Measurements from ENCODE around the gene PRPF6.

Gene PRPF6

GRCh38 chr20:64071341-64072332 lies 90.7 kb downstream of the PRPF6 start:
- ATAC-seq (replicated peaks) (peak; percentile 3), DNase-seq (no peak)
- Mint-ChIP-seq H3K27me3 (no peaks in the 10 kb centered on the region), H3K4me3 (peak overlapping the region in 1 of 2 donors; percentile 15), H3K36me3 (peaks cover 10 to 25% of the 10 kb centered on the region in 2 donors), H3K9me3 (no peaks in the 10 kb centered on the region), H3K27ac (peak overlapping the region; percentile 87), H3K4me1 (peaks cover 41 to 82% of the 10 kb centered on the region in 2 donors)

- Mint-ChIP-seq H3K9me3 (no peaks in the 10 kb centered on the region), H3K4me1 (peaks cover 42 to 82% of the 10 kb centered on the region in 2 donors), H3K36me3 (peaks cover 12 to 29% of the 10 kb centered on the region in 2 donors), H3K27ac (peak overlapping the region; percentile 87), H3K4me3 (no peak overlapping the region), H3K27me3 (no peaks in the 10 kb centered on the region)
- no peak for ATAC-seq (replicated peaks)
- DNase-seq: no peak
Observed at GRCh38 chr20:64072498-64073063, 91.6 kb downstream of the PRPF6 start.

GRCh38 chr20:64073476-64074183 lies 92.7 kb downstream of the PRPF6 start:
- DNase-seq (no peak), ATAC-seq (replicated peaks) (no peak)
- H3K27ac Mint-ChIP-seq: no peak overlapping the region
- no peaks in the 10 kb centered on the region for H3K27me3 Mint-ChIP-seq
- peaks cover 38 to 84% of the 10 kb centered on the region in 2 donors for H3K4me1 Mint-ChIP-seq
- H3K4me3 Mint-ChIP-seq: no peak overlapping the region
- peaks cover 14 to 33% of the 10 kb centered on the region in 2 donors for H3K36me3 Mint-ChIP-seq
- H3K9me3 Mint-ChIP-seq: no peaks in the 10 kb centered on the region

DNA sequence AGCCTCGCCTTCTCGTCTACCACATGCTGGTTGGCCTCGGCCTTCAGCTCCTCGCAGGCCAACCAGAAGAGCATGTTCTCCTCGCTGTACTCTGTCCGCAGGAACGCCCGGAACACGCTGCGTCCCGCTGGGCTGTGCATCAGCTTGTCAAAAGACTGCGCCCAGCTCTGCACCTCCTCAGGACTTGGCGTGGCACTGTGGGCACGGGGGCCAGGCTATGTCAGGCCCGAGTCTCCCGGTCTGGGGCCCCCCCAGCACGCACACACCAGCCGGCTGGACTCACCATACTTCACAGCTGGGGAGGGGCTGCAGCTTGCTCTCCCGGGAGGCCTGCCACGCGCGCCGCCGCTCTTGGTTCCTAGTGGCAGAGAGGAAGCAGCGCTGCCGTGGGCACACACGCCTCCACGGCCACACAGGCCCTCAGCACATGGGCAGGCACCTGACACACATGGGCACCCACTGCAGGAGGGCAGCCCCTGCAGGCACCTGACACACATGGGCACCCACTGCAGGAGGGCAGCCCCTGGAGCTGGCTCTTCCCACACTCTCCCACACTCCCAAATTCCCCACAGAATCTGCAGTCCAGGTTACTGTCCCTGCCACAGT lies 93.4 kb downstream of the PRPF6 start:
- Mint-ChIP-seq H3K9me3 (no peaks in the 10 kb centered on the region), H3K27ac (peak overlapping the region; percentile 7), H3K27me3 (no peaks in the 10 kb centered on the region), H3K4me3 (no peak overlapping the region), H3K4me1 (peaks cover 38 to 84% of the 10 kb centered on the region in 2 donors), H3K36me3 (peaks cover 19 to 33% of the 10 kb centered on the region in 2 donors)
- no peak for DNase-seq
- ATAC-seq (replicated peaks): no peak

GRCh38 chr20:64074963-64075362 lies 94.0 kb downstream of the PRPF6 start:
- Mint-ChIP-seq H3K4me1 (peaks cover 38 to 78% of the 10 kb centered on the region in 2 donors), H3K36me3 (peaks cover 19 to 33% of the 10 kb centered on the region in 2 donors), H3K9me3 (no peaks in the 10 kb centered on the region), H3K27ac (peak overlapping the region; percentile 76), H3K4me3 (no peak overlapping the region), H3K27me3 (no peaks in the 10 kb centered on the region)
- DNase-seq: no peak
- ATAC-seq (replicated peaks): no peak

DNA sequence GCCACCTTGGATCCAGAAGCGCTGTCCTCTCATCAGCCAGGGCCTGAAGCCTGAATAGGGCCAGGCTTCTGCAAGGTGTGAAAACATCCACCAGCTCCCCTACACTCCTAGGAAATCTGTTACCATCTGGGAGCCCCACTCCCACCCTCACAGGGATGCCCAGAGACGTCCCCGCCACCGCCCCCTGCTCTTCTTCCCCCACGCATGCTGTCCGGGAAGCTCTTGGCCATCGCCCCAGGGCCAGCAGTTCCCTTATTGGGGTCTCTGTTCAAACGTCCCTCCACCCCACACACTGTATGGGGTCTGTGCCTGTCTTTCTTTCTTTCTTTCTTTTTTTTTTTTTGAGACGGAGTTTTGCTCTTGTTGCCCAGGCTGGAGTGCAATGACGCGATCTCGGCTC lies 94.6 kb downstream of the PRPF6 start:
- DNase-seq (no peak), ATAC-seq (replicated peaks) (no peak)
- H3K4me3 Mint-ChIP-seq: no peak overlapping the region
- no peaks in the 10 kb centered on the region for H3K9me3 Mint-ChIP-seq
- H3K27me3 Mint-ChIP-seq: no peaks in the 10 kb centered on the region
- peaks cover 42 to 81% of the 10 kb centered on the region in 2 donors for H3K4me1 Mint-ChIP-seq
- H3K36me3 Mint-ChIP-seq: peaks cover 19 to 33% of the 10 kb centered on the region in 2 donors
- H3K27ac Mint-ChIP-seq: peak overlapping the region; percentile 76

DNA sequence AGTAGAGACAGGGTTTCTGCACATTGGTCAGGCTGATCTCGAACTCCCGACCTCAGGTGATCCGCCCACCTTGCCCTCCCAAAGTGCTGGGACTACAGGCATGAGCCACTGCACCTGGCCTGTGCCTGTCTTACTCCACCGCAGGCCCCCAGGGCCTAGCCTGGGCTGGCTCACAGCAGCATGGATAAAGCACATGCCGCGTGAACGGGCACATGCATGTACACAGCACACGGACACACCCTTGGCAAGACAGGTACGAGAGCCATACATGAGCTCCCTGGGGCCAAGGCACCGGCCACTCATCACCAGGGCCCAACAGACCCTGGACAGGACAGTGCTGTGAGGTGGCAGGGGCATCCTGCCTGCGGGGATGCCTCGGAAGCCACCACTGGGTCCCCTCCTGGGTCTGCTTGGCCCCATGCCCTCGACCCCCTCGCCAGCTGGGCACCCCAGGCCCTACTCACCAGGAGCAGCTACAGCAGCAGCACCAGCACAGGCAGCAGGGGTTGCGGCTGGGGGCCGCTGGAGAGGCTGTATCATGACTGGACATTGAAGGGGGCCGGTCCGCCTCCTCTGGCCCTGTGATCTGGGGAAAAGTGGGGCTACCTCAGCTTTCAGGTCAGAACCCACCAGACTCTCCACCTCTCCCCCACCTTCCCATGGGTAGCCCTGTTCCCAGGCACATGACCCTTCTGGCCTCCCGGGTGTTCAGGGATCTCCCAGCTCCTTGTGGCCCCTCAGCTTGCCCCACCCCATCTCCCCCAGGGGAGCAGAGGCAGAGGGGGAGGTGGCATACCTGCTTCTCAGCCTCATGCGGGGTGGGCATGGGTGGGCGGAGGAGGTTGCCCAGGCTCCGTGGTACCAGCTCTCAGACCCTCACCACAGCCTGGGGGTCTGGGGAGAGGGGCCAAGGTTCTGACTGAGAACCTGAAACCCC lies 95.4 kb downstream of the PRPF6 start:
- Mint-ChIP-seq H3K36me3 (peaks cover 19 to 33% of the 10 kb centered on the region in 2 donors), H3K9me3 (no peaks in the 10 kb centered on the region), H3K4me1 (peaks cover 43 to 83% of the 10 kb centered on the region in 2 donors), H3K4me3 (peak overlapping the region; percentile 94 to 97), H3K27me3 (no peaks in the 10 kb centered on the region), H3K27ac (peak overlapping the region; percentile 96)
- DNase-seq (no peak), ATAC-seq (replicated peaks) (no peak)

GRCh38 chr20:64077094-64077493 lies 96.2 kb downstream of the PRPF6 start:
- ATAC-seq (replicated peaks) (peak; percentile 20 to 23), DNase-seq (peak; percentile 49)
- peaks cover 19 to 27% of the 10 kb centered on the region in 2 donors for H3K36me3 Mint-ChIP-seq
- peaks cover 43 to 83% of the 10 kb centered on the region in 2 donors for H3K4me1 Mint-ChIP-seq
- H3K9me3 Mint-ChIP-seq: no peaks in the 10 kb centered on the region
- peak overlapping the region; percentile 96 for H3K27ac Mint-ChIP-seq
- peak overlapping the region; percentile 94 to 97 for H3K4me3 Mint-ChIP-seq
- H3K27me3 Mint-ChIP-seq: no peaks in the 10 kb centered on the region

DNA sequence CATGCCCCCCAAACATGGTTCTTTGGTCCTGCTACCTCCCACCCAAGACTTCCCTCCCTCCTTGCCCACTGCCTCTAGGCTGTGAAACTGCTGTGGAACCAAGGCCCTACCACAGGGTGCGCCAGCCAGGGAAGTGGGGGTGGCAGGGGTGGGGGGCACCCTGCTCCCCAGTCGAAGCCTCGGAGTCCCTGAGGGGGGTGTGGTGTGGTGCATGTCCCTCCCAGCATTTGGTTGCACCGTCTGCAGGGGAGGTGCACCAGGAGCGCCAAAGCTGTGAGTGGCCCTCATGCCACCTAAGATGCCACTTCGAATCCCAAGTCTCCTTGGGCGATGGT lies 96.6 kb downstream of the PRPF6 start:
- Mint-ChIP-seq H3K4me1 (peaks cover 43 to 83% of the 10 kb centered on the region in 2 donors), H3K36me3 (peaks cover 19 to 24% of the 10 kb centered on the region in 2 donors), H3K27me3 (no peaks in the 10 kb centered on the region), H3K9me3 (no peaks in the 10 kb centered on the region), H3K4me3 (peak overlapping the region; percentile 94 to 97), H3K27ac (peak overlapping the region; percentile 96)
- DNase-seq (no peak), ATAC-seq (replicated peaks) (peak in 1 of 2 donors; percentile 2)

- peak; percentile 66 for DNase-seq
- H3K4me3 Mint-ChIP-seq: peak overlapping the region; percentile 94 to 97
Observed at GRCh38 chr20:64077876-64078551, 97.1 kb downstream of the PRPF6 start.

DNA sequence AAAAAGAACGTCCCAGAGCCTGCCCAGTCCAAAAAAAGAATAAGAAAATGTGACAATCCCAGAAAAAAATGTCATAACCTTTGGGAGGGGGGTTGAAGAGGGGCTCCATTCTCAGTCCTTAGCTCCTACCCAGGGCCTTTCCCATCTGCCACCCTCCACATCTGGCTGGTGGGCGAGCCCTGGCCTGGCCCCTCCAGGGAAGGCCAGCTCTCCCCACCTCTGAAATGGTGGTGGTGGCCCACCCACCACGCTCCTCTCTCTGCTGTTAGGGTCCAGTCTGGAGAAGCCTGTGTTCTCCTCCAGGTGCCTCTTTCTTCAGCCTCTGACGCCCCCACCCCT lies 98.0 kb downstream of the PRPF6 start:
- Mint-ChIP-seq H3K27ac (peak overlapping the region; percentile 95), H3K9me3 (no peaks in the 10 kb centered on the region), H3K4me1 (peaks cover 50 to 88% of the 10 kb centered on the region in 2 donors), H3K4me3 (peak overlapping the region; percentile 94 to 97), H3K36me3 (peaks cover 19 to 24% of the 10 kb centered on the region in 2 donors), H3K27me3 (peaks cover 0 to 5% of the 10 kb centered on the region in 2 donors)
- ATAC-seq (replicated peaks) (no peak), DNase-seq (no peak)

More at GRCh38 chr20:64077876-64078551, 97.1 kb downstream of the PRPF6 start:
- Mint-ChIP-seq H3K4me1 (peaks cover 47 to 88% of the 10 kb centered on the region in 2 donors), H3K27ac (peak overlapping the region; percentile 96), H3K36me3 (peaks cover 19 to 24% of the 10 kb centered on the region in 2 donors), H3K27me3 (peaks cover 0 to 1% of the 10 kb centered on the region in 2 donors), H3K9me3 (no peaks in the 10 kb centered on the region)
- ATAC-seq (replicated peaks): peak; percentile 51 to 59

- Mint-ChIP-seq H3K4me3 (peak within 1 kb of the TSS; percentile 94 to 97), H3K4me1 (peaks cover 53 to 87% of the 10 kb centered on the region in 2 donors), H3K9me3 (no peaks in the 10 kb centered on the region), H3K27ac (peak within 1 kb of the TSS; percentile 95), H3K27me3 (peaks cover 3 to 11% of the 10 kb centered on the region in 2 donors), H3K36me3 (peaks cover 19 to 23% of the 10 kb centered on the region in 2 donors)
- DNase-seq: peak; percentile 83
- peak; percentile 48 to 55 for ATAC-seq (replicated peaks)
Observed at GRCh38 chr20:64079273-64080012, 98.5 kb downstream of the PRPF6 start, which contains the start of gene RGS19. TSS of gene RGS19 (minus strand) at chr20:64079518. CDS start at chr20:64076886, 2,632 bp downstream.
